Glutamatergic neuron (in vitro differentiated cells): ENCODE data around the gene ZNF608. TPM values are rescaled to one million over a fixed set of nuclear protein-coding genes. Genes with fewer than 3 reads are reported as not detected.

Source experiments
- DNase-seq: peaks from one replicate; pipeline ENCODE4 v3.0.0; 2022
- H3K27ac Mint-ChIP-seq: one replicate; pipeline ENCODE4 v1.8.0; 2020; ENCODE audit warnings: mild to moderate bottlenecking, mixed read lengths, inconsistent platforms; ENCODE audit not compliant: unreplicated experiment
- H3K27me3 Mint-ChIP-seq: one replicate; pipeline ENCODE4 v1.8.0; 2020; ENCODE audit warnings: mild to moderate bottlenecking, moderate library complexity, mixed read lengths, inconsistent platforms; ENCODE audit not compliant: unreplicated experiment
- H3K36me3 Mint-ChIP-seq: one replicate; pipeline ENCODE4 v1.8.0; 2020; ENCODE audit warnings: mild to moderate bottlenecking, mixed read lengths, inconsistent platforms; ENCODE audit not compliant: unreplicated experiment
- H3K4me1 Mint-ChIP-seq: one replicate; pipeline ENCODE4 v1.8.0; 2020; ENCODE audit warnings: mild to moderate bottlenecking, low read depth, mixed read lengths, inconsistent platforms; ENCODE audit not compliant: unreplicated experiment
- H3K4me3 Mint-ChIP-seq: one replicate; pipeline ENCODE4 v1.8.0; 2020; ENCODE audit warnings: mild to moderate bottlenecking, mixed read lengths, inconsistent platforms; ENCODE audit not compliant: unreplicated experiment
- H3K9me3 Mint-ChIP-seq: one replicate; pipeline ENCODE4 v1.8.0; 2020; ENCODE audit warnings: mild to moderate bottlenecking, moderate library complexity, mixed read lengths, inconsistent platforms; ENCODE audit not compliant: unreplicated experiment
- CTCF ChIP-seq: fragments of 200-600 bp; sonication (generic); IDR thresholded peaks from one replicate; pipeline ENCODE4 v1.5.0; 2021; ENCODE audit not compliant: partially characterized antibody, unreplicated experiment
- total RNA-seq: library from RNA; stranded (reverse); fragmentation: NEBNext Ultra II Directional; extraction: Animal tissue kit (Norgen Biotek cat#: 25700); gene quantifications from one replicate; pipeline ENCODE4 v1.2.1, GENCODE V29; 2021; ENCODE audit not compliant: unreplicated experiment

Gene ZNF608
- total RNA-seq, 1 donor from 2014 or later: 161 TPM

GRCh38 chr5:124725622-124726258 is 20.7 kb downstream of the ZNF608 start:
- Mint-ChIP-seq H3K27me3 (no peaks in the 10 kb centered on the region), H3K36me3 (no peaks in the 10 kb centered on the region), H3K9me3 (peaks cover 8% of the 10 kb centered on the region), H3K4me1 (peaks cover 69% of the 10 kb centered on the region), H3K27ac (no peak overlapping the region), H3K4me3 (peak overlapping the region; percentile 7)
- DNase-seq: no peak
- TF ChIP-seq CTCF: no peak

- H3K36me3 Mint-ChIP-seq: no peaks in the 10 kb centered on the region
- H3K4me3 Mint-ChIP-seq: peak overlapping the region; percentile 21
- no peak overlapping the region for H3K27ac Mint-ChIP-seq
- DNase-seq: peak; percentile 36
- peaks cover 67% of the 10 kb centered on the region for H3K4me1 Mint-ChIP-seq
- TF ChIP-seq CTCF: no peak
- peaks cover 8% of the 10 kb centered on the region for H3K9me3 Mint-ChIP-seq
- no peaks in the 10 kb centered on the region for H3K27me3 Mint-ChIP-seq
Measured at GRCh38 chr5:124725040-124725434, 21.4 kb downstream of the ZNF608 start.

GRCh38 chr5:124724357-124725039 is 21.9 kb downstream of the ZNF608 start:
- peaks cover 8% of the 10 kb centered on the region for H3K9me3 Mint-ChIP-seq
- H3K36me3 Mint-ChIP-seq: no peaks in the 10 kb centered on the region
- H3K27ac Mint-ChIP-seq: no peak overlapping the region
- no peak for DNase-seq
- H3K4me1 Mint-ChIP-seq: peaks cover 65% of the 10 kb centered on the region
- H3K27me3 Mint-ChIP-seq: no peaks in the 10 kb centered on the region
- peak overlapping the region; percentile 21 for H3K4me3 Mint-ChIP-seq
- TF ChIP-seq CTCF: no peak

GRCh38 chr5:124721229-124721735 is 25.2 kb downstream of the ZNF608 start:
- peak overlapping the region; percentile 53 for H3K27ac Mint-ChIP-seq
- H3K4me3 Mint-ChIP-seq: no peak overlapping the region

More at GRCh38 chr5:124721229-124721735, 25.2 kb downstream of the ZNF608 start:
- Mint-ChIP-seq H3K36me3 (no peaks in the 10 kb centered on the region), H3K9me3 (peaks cover 7% of the 10 kb centered on the region), H3K27me3 (peaks cover 1% of the 10 kb centered on the region), H3K4me1 (peaks cover 63% of the 10 kb centered on the region)
- no peak for DNase-seq
- no peak for TF ChIP-seq CTCF
